22Rv1 (cell line): Measurements from ENCODE around the gene ITPR1.

Experiments
- CTCF ChIP-seq: fragments of 450-650 bp; IDR thresholded peaks from 2 replicates; pipeline ENCODE4 v1.5.1; 2017; ENCODE audit warnings: mild to moderate bottlenecking
- ZFX ChIP-seq: fragments of 450-650 bp; IDR thresholded peaks from 2 replicates; pipeline ENCODE4 v1.6.1; 2017; ENCODE audit warnings: antibody characterized with exemption, borderline replicate concordance

GRCh38 chr3:4493014-4493940, at the start of gene ITPR1:
- TF ChIP-seq CTCF (no peak), ZFX (no peak)
